Esophagus muscularis mucosa (tissue), 3 donors: ENCODE measurements around the gene HERC6.

ENCODE experiments used
- POLR2A ChIP-seq: fragments of 450-650 bp; IDR thresholded peaks from one replicate; pipeline ENCODE4 v1.6.1; 2017; ENCODE audit warnings: antibody characterized with exemption, moderate library complexity, mild to moderate bottlenecking, low read depth
- POLR2AphosphoS5 ChIP-seq, 2 donors: sonication (generic); formaldehyde crosslinking; IDR thresholded peaks; one replicate each; pipeline ENCODE4 v1.6.1; 2017; ENCODE audit warnings: antibody characterized with exemption in 2 of 2
- TF ChIP-seq, protein P1 (sequence below), 3 experiments: fragments of 200-600 bp in 2 of 3; fragments of 450-650 bp in 1 of 3; sonication (generic) in 2 of 3; IDR thresholded peaks; one replicate each; pipeline ENCODE4 v1.5.1; 2017 to 2019; ENCODE audit warnings: antibody characterized with exemption in 3 of 3, mild to moderate bottlenecking in 2 of 3, moderate library complexity in 1 of 3

DNA sequence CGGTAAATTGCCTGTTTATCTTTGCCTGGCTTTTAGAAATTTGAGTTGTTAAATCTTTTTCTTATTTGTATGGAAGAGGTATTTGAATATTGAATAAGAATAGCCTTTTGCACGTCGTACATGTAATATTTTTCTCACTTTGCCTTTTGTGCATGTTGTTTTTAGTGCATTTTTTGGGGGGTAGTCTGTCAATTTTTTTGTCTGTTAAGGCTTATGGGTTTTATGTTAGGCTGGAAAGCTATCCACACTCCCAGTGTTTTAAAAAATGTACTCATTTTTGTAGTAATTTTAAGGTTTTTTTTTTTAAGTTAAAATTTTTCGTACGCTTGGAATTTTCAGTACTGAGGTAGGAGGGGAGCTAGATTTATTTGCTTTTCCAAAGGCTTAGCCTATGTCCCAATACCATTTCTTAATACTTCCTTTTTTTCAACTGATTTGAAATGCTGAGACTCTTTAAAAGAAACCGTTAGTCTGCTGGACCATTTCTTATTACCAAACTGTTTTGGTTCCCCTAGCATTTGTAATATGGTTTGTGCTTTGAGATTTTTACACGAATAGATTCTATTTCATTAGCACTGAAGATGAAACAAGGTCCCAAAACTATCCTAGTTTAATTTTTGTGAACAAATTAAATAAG is 79.6 kb downstream of the HERC6 start:
- TF ChIP-seq POLR2A (no peak), POLR2AphosphoS5 (IDR thresholded peaks at IDR 0.05) (no peak)
- TF ChIP-seq, protein P1, sequence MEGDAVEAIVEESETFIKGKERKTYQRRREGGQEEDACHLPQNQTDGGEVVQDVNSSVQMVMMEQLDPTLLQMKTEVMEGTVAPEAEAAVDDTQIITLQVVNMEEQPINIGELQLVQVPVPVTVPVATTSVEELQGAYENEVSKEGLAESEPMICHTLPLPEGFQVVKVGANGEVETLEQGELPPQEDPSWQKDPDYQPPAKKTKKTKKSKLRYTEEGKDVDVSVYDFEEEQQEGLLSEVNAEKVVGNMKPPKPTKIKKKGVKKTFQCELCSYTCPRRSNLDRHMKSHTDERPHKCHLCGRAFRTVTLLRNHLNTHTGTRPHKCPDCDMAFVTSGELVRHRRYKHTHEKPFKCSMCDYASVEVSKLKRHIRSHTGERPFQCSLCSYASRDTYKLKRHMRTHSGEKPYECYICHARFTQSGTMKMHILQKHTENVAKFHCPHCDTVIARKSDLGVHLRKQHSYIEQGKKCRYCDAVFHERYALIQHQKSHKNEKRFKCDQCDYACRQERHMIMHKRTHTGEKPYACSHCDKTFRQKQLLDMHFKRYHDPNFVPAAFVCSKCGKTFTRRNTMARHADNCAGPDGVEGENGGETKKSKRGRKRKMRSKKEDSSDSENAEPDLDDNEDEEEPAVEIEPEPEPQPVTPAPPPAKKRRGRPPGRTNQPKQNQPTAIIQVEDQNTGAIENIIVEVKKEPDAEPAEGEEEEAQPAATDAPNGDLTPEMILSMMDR (IDR thresholded peaks at IDR 0.05), result no peak
